NCI-H187 (cell line): ENCODE results near the gene DCT.
"Not testable (repeated sequence)": the region's sequence is repeated elsewhere in the genome, so short reads cannot be mapped to it uniquely, and the experiment has no call there.

ENCODE experiments used
- DNase-seq, 2 experiments: peaks; one replicate each; lab custom pipeline; 2025; lab: John Stamatoyannopoulos, UW

DCT gene

DNA sequence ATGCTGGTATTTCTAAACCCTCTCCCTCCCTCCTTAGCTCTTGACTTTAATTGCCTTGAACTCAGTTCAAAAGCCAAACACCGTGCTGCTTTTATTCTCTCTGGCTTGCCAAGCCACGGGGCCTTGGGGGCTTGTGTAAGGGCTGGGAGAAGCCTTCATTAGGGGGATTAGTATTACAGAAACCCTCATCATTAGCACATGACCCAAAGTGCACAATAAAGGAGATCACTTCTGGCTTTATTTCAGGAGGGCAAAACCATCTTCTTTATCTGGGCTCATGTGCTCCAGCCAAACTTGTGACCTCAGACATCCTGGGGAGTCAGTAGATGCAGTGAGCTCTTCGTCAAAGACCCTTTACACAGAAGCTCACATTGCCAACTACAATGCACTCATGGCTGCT, at the start of gene DCT:
Gene DCT (minus strand): TSS at position 67 of the 400 bp plus-strand sequence. CDS start 427 bp downstream, outside the sequence.
- DNase-seq, result no peak

DNA sequence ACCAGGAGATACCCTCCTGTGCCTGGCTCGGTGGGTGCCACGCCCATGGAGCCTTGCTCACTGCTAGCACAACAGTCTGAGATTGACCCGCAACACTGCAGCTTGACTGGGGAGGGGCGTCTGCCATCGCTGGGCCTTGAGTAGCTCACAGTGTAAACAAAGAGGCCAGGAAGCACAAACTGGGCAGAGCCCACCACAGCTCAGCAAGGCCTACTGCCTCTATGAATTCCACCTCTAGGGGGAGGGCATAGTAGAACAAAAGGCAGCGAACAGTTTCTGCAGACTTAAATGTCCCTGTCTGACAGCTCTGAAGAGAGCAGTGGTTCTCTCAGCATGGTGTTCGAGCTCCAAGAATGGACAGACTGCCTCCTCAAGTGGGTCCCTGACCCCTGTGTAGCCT, 47.5 kb upstream of the DCT start:
- not testable (repeated sequence) for DNase-seq

GRCh38 chr13:94525781-94526180, 46.3 kb upstream of the DCT start:
- no peak for DNase-seq

DNA sequence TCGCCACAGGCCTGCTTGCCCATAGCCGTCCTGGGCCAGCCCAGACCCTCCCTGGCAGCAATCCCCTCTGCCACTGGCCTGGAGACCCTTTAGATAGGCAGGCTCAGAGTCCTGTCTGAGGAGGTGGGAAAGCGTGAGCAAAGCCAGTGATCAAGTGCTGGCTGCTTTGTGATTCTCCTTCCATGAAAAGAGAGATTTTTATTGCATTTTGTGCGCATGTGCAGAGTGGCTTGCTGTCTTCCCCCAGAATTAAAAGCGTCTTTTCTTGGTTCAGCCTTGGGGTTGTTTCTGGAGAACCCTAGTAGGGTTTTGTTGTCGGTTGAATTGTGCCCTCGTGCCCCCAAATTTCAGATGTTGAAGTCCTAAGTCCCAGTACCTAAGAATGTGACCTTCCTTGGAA, 44.9 kb upstream of the DCT start:
- no peak for DNase-seq

DNA sequence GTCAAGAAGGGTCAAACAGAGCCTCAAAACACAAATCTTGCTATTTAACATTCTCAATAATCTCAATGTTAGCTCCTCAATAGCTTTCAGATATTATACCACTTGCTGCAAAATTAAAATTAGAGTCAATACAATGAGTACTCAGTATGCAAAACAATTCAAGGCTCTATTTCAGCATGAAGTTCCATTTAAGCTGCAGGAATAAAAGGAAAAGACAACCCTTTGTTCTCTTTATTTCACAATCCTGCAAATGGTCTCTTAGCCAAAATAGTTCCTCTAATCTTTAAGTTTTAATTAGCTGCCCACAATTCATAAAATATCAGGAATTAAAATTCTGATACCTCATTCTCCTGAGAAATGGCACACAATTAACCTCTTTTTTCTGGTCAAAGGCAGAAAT, 40.5 kb upstream of the DCT start:
- no peak for DNase-seq

GRCh38 chr13:94516456-94516855, 37.0 kb upstream of the DCT start:
- no peak for DNase-seq

- no peak for DNase-seq
These were observed 36.4 kb upstream of the DCT start for GRCh38 chr13:94515911-94516310.

DNA sequence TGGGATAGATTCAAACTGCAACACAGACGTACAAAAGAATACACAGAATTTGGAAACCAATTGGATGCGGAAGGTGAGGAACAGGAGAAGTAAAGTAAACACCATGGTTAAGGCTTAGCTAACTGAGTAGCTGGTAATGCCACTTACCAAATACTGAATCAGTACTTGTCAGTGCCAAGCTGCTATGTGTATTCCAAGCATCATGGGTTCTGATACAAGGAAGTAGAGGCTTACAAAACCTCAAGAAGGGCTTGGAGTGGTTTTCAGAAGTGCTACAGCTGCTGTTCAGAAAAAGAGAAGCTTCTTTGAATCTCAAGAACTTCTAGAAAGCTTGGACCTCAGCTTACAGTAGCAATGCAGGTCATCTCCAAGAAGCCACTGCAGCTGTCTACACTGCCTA, 35.9 kb upstream of the DCT start:
- no peak for DNase-seq

DNA sequence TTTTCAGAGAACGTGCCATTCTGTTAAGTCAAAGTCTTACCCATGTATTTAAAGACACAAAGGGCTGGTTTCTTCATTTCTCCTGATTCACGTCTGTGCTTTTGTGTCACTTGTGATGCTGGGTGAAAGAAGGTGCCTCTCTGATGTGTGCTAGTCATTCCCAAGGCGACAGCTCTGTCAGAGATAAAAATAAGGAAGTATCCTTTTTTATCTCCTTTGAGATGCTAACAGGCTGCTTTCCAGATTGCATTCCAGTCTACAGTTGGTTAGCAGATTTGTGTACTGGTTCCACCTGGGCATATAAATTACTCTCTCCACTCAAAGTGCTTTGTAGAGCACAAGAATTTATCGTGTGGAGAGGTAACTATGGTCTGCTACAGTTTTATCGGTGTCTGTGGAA, 33.5 kb upstream of the DCT start:
- DNase-seq, result no peak

GRCh38 chr13:94505730-94506129, 26.2 kb upstream of the DCT start:
- DNase-seq, result no peak

GRCh38 chr13:94503851-94504250, 24.4 kb upstream of the DCT start:
- DNase-seq, result no peak

DNA sequence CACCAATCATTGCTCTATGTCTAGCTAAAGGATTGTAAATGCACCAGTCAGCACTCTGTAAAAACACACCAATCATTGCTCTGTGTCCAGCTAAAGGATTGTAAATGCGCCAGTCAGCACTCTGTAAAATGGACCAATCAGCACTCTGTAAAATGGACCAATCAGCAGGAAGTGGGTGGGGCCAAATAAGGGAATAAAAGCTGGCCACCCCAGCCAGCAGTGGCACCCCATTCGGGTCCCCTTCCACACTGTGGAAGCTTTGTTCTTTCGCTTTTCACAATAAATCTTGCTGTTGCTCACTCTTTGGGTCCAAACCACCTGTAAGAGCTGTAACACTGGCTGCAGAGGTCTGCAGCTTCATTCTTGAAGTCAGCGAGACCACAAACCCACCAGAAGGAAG, 19.3 kb upstream of the DCT start:
- not testable (repeated sequence) for DNase-seq

DNA sequence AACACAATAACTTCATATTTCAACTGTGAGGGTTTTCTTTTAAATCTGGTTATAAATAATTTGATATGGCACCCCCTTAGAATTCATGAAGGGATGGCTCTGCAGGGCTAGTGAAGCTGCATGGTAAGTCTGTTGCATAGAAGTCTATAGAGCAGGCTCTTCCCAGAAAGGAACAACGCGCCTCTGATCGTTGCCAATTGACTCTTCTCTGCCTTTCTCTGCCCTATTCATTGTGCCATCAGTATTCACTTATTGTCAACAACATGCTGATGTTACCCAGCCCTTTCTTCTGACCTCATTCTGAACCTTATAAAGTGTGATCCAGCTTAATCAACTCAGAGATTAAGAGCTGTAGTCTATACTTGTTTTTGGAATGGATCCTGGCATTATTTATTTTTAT, 16.3 kb upstream of the DCT start:
- DNase-seq, result no peak

GRCh38 chr13:94494026-94494425, 14.5 kb upstream of the DCT start:
- DNase-seq, result no peak

- no peak for DNase-seq
These were observed 7.6 kb upstream of the DCT start for GRCh38 chr13:94487043-94487442.

DNA sequence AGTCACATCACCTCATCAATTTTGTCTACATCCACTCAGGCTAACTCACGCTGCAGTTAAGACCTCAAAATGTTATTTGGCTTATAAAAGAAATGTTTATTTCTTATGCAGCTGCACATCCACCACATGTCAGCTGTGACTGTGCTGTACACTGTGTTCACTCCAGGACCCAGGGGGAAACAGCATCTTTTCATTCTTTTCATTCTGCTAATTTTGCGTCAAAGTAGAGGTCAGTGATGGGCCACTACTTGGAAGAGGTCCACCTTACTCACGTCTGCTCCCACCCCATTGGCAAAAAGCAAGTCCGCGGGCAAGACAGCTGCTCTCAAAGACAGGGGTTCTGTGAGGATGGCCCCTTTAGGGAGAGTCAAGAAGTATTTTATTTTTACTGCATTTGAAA, 4.5 kb upstream of the DCT start:
- no peak for DNase-seq

DNA sequence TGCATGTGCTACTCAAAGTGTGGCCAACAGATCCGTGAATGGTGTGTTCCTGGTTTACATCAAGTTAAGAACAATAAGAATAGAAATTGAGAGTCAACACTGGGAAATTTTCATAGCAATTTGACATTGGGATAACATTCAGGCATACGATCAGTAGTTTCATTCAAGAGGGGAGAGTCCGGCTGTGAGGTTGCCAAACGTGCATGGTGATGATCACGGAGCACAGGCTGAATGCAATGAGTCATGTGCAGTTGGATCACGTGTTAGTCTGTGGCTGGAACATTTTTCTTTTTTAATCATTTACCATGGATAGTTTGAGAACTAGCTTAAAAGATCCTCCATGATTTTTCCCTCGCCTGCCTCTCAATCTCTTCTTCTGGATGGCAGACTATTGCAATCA, 2.5 kb upstream of the DCT start:
- DNase-seq, result no peak

DNA sequence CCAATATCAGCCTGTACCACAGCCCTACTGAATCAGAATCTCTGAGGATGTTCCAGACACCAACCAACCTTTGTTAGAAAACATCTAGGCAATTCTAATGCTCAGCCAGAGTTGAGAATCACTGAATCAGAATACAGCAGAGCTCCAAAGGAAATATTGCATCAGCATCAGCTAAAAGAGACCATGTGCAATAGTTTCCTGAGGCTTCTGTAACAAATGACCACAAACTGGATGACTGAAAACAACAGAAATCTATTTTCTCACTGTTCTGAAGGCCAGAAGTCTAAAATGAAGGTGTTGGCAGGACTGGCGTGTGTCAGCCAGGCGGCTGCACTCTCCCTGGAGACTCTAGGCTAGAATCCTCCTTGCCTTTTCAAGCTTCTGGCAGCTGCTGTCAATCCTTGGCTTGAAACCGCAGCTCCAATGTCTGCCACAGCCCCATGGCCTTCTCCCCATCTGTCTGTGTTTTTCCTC, 1.2 kb upstream of the DCT start:
- DNase-seq, result no peak

DNA sequence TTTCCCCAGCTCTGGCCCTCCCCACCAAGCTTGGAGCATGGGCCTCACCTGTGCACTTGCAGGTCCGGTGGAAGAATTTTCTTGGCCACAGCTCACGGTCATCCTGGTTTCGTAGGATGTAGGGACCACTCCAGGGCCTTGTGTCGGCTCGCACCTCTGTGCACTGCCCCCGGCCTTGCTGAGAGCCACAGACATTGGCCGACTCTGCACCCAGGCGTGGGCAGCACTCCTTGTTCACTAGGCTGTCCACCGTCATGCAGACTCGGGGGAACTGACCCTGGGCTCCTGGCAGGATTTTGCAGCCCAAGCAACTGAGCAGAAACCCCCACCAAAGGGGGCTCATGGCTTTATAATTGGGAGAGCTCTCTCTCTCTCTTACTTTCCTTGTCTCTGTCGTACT, 569 bp downstream of the DCT start:
- no peak for DNase-seq

DNA sequence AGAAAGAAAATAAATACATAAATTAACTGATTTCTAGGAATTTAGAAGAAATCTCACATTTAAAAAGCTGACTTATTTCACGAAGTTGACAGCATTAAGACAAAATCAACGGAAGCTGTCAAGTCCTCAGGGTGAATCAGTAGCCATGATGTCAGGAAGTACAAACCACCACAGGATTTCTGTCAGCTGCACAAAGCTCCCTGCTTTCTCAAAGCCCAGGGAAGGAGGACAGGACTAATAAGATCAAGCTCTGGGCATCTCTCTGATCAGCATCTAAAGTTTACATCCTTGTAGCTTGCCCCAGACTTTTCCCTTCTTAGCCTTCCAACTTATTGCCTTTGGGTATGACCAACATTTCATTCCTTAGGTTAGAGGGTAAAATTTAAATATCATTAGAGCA, 9.4 kb downstream of the DCT start:
- DNase-seq, result no peak

DNA sequence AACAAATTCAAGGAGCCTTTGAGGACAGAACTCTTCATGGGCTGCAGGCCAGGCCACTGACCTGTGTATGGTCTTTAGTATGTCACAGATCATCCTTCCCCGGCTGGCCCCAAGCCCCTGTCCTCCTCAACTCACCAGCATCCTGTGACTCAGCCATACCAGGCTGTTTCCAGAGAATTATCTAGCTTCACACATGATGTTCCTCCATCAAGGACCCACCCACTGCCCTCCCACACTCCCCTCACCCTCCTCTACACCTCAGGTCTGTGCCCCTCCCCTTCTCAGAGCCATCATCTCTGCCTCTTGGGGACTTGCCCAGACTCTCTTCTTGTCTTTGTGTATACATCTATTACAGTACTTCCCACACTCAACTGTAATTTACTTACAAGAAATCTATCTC, 14.7 kb downstream of the DCT start:
- DNase-seq, result no peak

- no peak for DNase-seq
These were observed 16.8 kb downstream of the DCT start for GRCh38 chr13:94462670-94463069.

- no peak for DNase-seq
These were observed 20.4 kb downstream of the DCT start for GRCh38 chr13:94459116-94459515.

- DNase-seq, result no peak
These were observed 24.1 kb downstream of the DCT start for GRCh38 chr13:94455414-94455813.

DNA sequence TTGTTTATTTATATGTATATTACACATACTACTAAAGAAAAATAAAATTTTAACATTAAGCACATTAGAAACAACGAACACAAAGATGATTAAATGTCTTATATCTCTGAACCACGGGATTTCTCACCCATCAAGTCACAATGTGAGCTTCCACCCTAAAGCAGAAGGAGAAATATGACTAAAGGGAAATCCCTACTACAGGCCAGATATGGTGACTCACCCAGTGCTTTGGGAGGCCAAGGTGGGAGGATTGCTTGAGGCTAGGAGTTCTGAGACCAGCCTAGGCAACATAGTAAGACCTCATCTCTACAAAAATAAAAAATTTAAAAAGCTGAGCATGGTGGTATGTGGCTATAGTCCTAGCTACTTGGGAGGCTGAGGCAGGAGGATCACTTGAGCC, 24.6 kb downstream of the DCT start:
- DNase-seq, result no peak
